Fibroblast of pulmonary artery (primary cell): Measurements from ENCODE around the gene SRBD1.
A peak's percentile ranks its signal among the peaks of the same experiment; 100 is the strongest.

ENCODE experiments used
- DNase-seq: peaks from one replicate; pipeline ENCODE4 v3.0.0-alpha.2; 2010; ENCODE audit warnings: low read depth
- H3K4me3 ChIP-seq: replicated peaks from 2 replicates; pipeline ENCODE4 v1.5.1; 2011; ENCODE audit warnings: low read depth, mild to moderate bottlenecking, control low read depth, low read length, moderate library complexity
- CTCF ChIP-seq: IDR thresholded peaks from 2 replicates; pipeline ENCODE4 v1.5.1; 2011; ENCODE audit warnings: mild to moderate bottlenecking, control low read depth, low read length, inconsistent platforms; ENCODE audit errors: missing control alignments

SRBD1 gene

GRCh38 chr2:45623098-45623497 is 12.0 kb upstream of the SRBD1 start:
- no peak for DNase-seq
- H3K4me3 ChIP-seq, result no peak overlapping the region
- TF ChIP-seq CTCF, result no peak

GRCh38 chr2:45622336-45623075 is 11.4 kb upstream of the SRBD1 start:
- no peak for TF ChIP-seq CTCF
- H3K4me3 ChIP-seq, result no peak overlapping the region
- no peak for DNase-seq

DNA sequence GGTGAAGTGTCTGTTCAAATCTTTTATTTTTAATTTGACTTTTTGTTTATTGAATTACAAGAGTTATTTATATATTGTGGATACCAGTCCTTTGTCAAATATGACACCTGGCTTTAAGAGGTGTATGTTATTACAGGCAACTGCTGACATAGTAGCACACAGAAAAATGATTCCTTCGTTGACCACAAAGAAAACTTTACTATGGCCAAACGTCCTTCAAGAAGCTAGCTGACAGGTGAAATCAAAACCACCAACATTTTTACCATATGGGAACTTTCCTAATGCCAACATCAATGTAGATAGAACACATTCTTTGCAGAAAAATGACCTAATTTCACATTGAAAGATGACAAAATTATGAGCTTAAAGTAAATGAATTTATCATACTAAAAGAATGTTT is 6.4 kb upstream of the SRBD1 start:
- TF ChIP-seq CTCF, result no peak
- DNase-seq, result no peak
- no peak overlapping the region for H3K4me3 ChIP-seq

- H3K4me3 ChIP-seq, result no peak overlapping the region
- TF ChIP-seq CTCF, result no peak
- DNase-seq, result peak; percentile 71
Observed at GRCh38 chr2:45616658-45617411, 5.8 kb upstream of the SRBD1 start.

- DNase-seq, result no peak
- no peak for TF ChIP-seq CTCF
- no peak overlapping the region for H3K4me3 ChIP-seq
Observed at GRCh38 chr2:45614871-45615415, 3.9 kb upstream of the SRBD1 start.

GRCh38 chr2:45614330-45614729 is 3.3 kb upstream of the SRBD1 start:
- no peak for TF ChIP-seq CTCF
- no peak overlapping the region for H3K4me3 ChIP-seq
- no peak for DNase-seq
